OCI-LY1 (cell line): ENCODE data around the gene FAM222A.
A peak's percentile ranks its signal among the peaks of the same experiment; 100 is the strongest.

ENCODE experiments used
- H2AFZ ChIP-seq: fragments of 200-600 bp; sonication (generic), shearing (Covaris generic); 2 replicates; pipeline ENCODE4 v1.6.0; 2014; ENCODE audit warnings: antibody characterized with exemption, mild to moderate bottlenecking, low read length
- H3F3A ChIP-seq: fragments of 200-600 bp; sonication (generic), shearing (Covaris generic); 2 replicates; pipeline ENCODE4 v1.6.0; 2014; ENCODE audit warnings: mild to moderate bottlenecking, antibody characterized with exemption, low read length, moderate library complexity; ENCODE audit not compliant: insufficient read depth
- H3K27ac ChIP-seq: fragments of 200-600 bp; sonication (generic); 2 replicates; pipeline ENCODE4 v1.5.1; 2014; ENCODE audit warnings: low read length, mixed run types, mild to moderate bottlenecking, low read depth; ENCODE audit not compliant: poor library complexity, severe bottlenecking
- H3K27me3 ChIP-seq: fragments of 200-600 bp; sonication (generic); 2 replicates; pipeline ENCODE4 v1.6.0; 2014; ENCODE audit warnings: antibody characterized with exemption, mild to moderate bottlenecking, low read length, moderate library complexity; ENCODE audit not compliant: insufficient read depth
- H3K36me3 ChIP-seq: fragments of 200-600 bp; sonication (generic); 2 replicates; pipeline ENCODE4 v1.6.1; 2014; ENCODE audit warnings: mild to moderate bottlenecking, antibody characterized with exemption, low read length, moderate library complexity, mixed read lengths; ENCODE audit not compliant: insufficient read depth
- H3K4me1 ChIP-seq: fragments of 200-600 bp; sonication (generic); 2 replicates; pipeline ENCODE4 v1.5.1; 2014; ENCODE audit warnings: mild to moderate bottlenecking, low read length, moderate library complexity; ENCODE audit not compliant: insufficient read depth, severe bottlenecking
- H3K4me2 ChIP-seq: fragments of 200-600 bp; sonication (generic), shearing (Covaris generic); 2 replicates; pipeline ENCODE4 v1.6.1; 2014; ENCODE audit warnings: low read length
- H3K4me3 ChIP-seq: fragments of 200-600 bp; sonication (generic); 2 replicates; pipeline ENCODE4 v1.5.1; 2014; ENCODE audit warnings: low read length, low read depth, mild to moderate bottlenecking, mixed read lengths; ENCODE audit not compliant: poor library complexity, severe bottlenecking
- H3K79me2 ChIP-seq: fragments of 200-600 bp; shearing (Covaris generic); 2 replicates; pipeline ENCODE4 v1.6.1; 2016; ENCODE audit warnings: mixed run types, low read length, mixed read lengths; ENCODE audit not compliant: insufficient read depth
- H3K9ac ChIP-seq: fragments of 200-600 bp; sonication (generic), shearing (Covaris generic); 2 replicates; pipeline ENCODE4 v1.6.1; 2014; ENCODE audit warnings: mild to moderate bottlenecking, low read length, mixed read lengths
- H3K9me2 ChIP-seq: fragments of 200-600 bp; sonication (generic), shearing (Covaris generic); 2 replicates; pipeline ENCODE4 v1.6.1; 2014; ENCODE audit warnings: low read depth, mild to moderate bottlenecking, low read length, mixed read lengths
- H3K9me3 ChIP-seq: fragments of 200-600 bp; shearing (Covaris generic); 2 replicates; pipeline ENCODE4 v1.6.1; 2014; ENCODE audit warnings: low read length, mixed read lengths
- H4K20me1 ChIP-seq: fragments of 200-600 bp; sonication (generic), shearing (Covaris generic); 2 replicates; pipeline ENCODE4 v1.6.0; 2016; ENCODE audit warnings: mild to moderate bottlenecking, low read length; ENCODE audit not compliant: insufficient read depth
- EZH2 ChIP-seq: fragments of 200-600 bp; sonication (generic), shearing (Covaris generic); IDR thresholded peaks from 2 replicates; pipeline ENCODE4 v1.8.0; 2017; ENCODE audit warnings: borderline replicate concordance, mixed run types, mild to moderate bottlenecking, antibody characterized with exemption, low read length, moderate library complexity, mixed read lengths
- TF ChIP-seq, protein P1 (sequence below): fragments of 200-600 bp; sonication (generic), shearing (Covaris generic); IDR thresholded peaks from 2 replicates; pipeline ENCODE4 v1.5.1; 2017; ENCODE audit warnings: mild to moderate bottlenecking, antibody characterized with exemption, low read length, moderate library complexity, mixed read lengths

FAM222A gene

DNA sequence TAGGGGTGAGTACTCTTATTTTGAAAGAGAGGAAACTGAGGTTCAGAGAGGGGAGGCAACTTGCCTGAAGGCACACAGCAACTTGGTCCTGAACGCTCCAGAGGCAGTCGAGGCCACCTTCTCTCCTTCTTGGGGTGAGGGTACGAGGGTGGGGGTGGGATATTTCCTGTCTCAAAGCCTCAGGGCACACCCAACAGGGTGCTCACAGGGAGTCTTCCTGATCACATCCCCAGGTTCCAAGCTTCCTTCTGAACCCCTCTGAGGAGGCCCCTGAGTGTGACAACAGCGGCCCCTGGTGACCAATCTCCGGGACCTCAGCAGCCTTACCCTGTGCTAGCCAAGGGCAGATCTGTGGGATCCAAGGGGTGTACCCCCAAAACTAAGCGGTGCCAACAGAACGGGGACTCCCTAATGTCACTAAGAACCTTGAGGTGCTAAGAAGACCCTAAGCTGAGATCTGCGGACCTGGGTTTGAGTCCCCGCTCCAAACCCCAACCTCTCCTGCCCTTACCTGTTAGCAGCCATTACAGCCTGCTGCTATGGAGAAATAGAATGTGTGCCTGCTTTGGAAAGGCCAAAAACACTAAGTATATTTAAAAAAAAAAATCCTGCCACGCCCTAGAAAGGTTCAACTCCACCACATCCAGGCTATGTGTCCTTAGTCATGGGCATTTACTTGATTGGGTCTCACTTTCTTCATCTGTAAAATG is 61.7 kb downstream of the FAM222A start:
- Histone ChIP-seq H2AFZ (no peak overlapping the region), H3K9ac (no peak overlapping the region), H4K20me1 (no peaks in the 10 kb centered on the region), H3K36me3 (no peaks in the 10 kb centered on the region), H3K4me3 (no peak overlapping the region), H3K4me2 (no peak overlapping the region), H3K9me3 (no peaks in the 10 kb centered on the region), H3K9me2 (no peaks in the 10 kb centered on the region), H3K4me1 (peaks cover 9% of the 10 kb centered on the region), H3F3A (no peaks in the 10 kb centered on the region), H3K27me3 (no peaks in the 10 kb centered on the region), H3K27ac (no peak overlapping the region), H3K79me2 (no peaks in the 10 kb centered on the region)
- TF ChIP-seq EZH2 = no peak
- TF ChIP-seq, protein P1, sequence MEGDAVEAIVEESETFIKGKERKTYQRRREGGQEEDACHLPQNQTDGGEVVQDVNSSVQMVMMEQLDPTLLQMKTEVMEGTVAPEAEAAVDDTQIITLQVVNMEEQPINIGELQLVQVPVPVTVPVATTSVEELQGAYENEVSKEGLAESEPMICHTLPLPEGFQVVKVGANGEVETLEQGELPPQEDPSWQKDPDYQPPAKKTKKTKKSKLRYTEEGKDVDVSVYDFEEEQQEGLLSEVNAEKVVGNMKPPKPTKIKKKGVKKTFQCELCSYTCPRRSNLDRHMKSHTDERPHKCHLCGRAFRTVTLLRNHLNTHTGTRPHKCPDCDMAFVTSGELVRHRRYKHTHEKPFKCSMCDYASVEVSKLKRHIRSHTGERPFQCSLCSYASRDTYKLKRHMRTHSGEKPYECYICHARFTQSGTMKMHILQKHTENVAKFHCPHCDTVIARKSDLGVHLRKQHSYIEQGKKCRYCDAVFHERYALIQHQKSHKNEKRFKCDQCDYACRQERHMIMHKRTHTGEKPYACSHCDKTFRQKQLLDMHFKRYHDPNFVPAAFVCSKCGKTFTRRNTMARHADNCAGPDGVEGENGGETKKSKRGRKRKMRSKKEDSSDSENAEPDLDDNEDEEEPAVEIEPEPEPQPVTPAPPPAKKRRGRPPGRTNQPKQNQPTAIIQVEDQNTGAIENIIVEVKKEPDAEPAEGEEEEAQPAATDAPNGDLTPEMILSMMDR = peak; percentile 68

DNA sequence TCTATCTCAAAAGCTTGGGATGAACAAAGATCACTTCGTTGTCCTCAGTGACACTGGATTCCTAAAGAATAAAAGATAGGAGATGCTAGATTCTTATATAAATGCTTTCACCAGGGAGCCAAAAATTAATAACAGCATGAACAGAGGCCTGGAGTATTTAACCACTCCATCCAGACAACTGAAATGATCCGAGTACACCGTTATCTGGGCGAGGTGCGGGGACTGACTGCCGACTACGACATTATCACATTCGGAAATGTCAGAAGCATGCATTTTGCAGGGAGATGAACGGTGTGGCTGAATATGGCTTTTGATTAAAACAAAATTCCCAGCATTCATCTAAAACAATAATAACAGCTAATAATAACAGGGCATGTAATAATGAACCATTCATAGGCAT is 63.0 kb downstream of the FAM222A start:
- H3K9ac ChIP-seq = no peak overlapping the region
- H3K9me2 ChIP-seq = no peaks in the 10 kb centered on the region
- peaks cover 9% of the 10 kb centered on the region for H3K4me1 ChIP-seq
- no peaks in the 10 kb centered on the region for H3K36me3 ChIP-seq
- no peaks in the 10 kb centered on the region for H3K9me3 ChIP-seq
- H3K27me3 ChIP-seq = no peaks in the 10 kb centered on the region
- no peaks in the 10 kb centered on the region for H3F3A ChIP-seq
- no peak overlapping the region for H3K4me3 ChIP-seq
- no peak for TF ChIP-seq EZH2
- TF ChIP-seq, protein P1 = no peak
- no peaks in the 10 kb centered on the region for H4K20me1 ChIP-seq
- no peak overlapping the region for H2AFZ ChIP-seq
- no peak overlapping the region for H3K27ac ChIP-seq
- H3K4me2 ChIP-seq = no peak overlapping the region
- no peaks in the 10 kb centered on the region for H3K79me2 ChIP-seq

DNA sequence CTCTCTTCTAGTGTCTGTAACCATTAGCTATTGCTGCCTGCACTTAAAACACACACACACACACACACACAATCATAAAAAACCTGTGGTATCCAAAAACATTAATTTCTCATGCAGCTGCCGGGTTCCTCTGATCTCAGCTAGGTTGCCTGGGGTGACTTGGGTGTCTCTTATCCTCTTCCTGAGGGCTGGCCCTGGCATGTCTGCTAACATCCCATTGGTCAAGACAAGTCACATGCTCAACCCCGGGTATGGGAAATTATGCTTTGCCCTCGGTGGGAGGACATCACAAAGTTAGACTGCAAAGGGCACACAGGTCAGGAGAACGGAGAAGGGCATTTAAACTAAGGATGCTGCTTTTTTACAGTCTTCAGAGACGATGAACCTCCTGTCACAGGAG is 63.9 kb downstream of the FAM222A start:
- Histone ChIP-seq H3K9ac (no peak overlapping the region; the same call in 1 of the 2 replicates), H3K9me2 (no peaks in the 10 kb centered on the region), H3F3A (no peaks in the 10 kb centered on the region), H3K36me3 (no peaks in the 10 kb centered on the region), H2AFZ (no peak overlapping the region), H3K27me3 (no peaks in the 10 kb centered on the region), H3K4me1 (peaks cover 9% of the 10 kb centered on the region), H3K27ac (no peak overlapping the region), H3K4me2 (peak overlapping the region; percentile 48), H3K79me2 (no peaks in the 10 kb centered on the region), H3K4me3 (peak overlapping the region; percentile 42), H4K20me1 (no peaks in the 10 kb centered on the region), H3K9me3 (no peaks in the 10 kb centered on the region)
- no peak for TF ChIP-seq EZH2
- TF ChIP-seq, protein P1 = no peak
